ENCODE data around the gene ZBTB45. TPM values are rescaled to one million over a fixed set of nuclear protein-coding genes. Genes with fewer than 3 reads are reported as not detected.

ZBTB45 gene
- total RNA-seq, 4 donors from 2014 or later = 6.9 to 17.7 (median 8.5) TPM

DNA sequence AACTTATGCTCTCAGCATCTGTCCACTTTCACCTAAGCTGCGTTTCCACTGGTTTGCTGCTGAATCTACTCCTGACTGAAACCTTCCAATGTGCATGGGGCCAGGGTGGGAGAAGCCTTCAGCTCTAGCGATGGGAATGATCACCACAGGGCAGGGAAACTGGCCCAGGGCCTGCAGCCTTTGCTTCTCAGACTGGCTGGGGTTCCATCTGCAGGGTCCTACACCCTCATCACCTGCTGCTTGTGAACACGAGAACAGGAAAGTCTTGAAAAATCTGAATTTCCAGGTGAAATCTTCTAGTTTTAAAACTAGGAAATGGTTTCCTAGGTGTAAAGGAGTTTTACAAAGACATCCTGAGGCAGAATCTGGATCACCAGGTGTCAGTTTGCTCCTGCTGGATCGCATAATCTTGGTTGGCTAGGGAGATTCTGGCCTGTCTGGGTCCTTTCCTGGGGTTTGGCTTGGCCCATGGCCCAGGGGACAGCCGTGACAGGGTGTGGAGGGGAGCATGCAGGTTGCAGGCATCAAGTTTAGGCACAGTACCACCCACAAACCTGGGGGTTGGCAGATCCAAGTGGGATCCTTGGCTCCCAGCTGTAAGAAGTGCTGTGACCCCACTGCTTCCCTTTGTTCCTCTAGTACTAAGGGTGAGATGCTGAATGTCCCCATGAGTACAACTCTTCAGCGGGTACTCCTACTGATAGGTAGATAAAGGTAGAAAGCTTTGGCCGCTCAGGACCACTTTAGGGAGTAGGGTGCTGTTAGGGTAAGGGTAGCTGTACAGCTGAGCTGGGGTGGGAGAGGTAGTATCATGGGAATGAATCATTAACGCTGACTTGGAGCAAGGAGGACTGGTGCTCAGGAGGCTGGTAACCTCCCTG is 40.6 kb upstream of the ZBTB45 start:
- H3K9me3 ChIP-seq = no peaks in the 10 kb centered on the region
- intact Hi-C loops (cut with DNase I) = no loop called here
- H3K27me3 ChIP-seq = no peaks in the 10 kb centered on the region
- DNase-seq = no peak
- TF ChIP-seq, protein P1, sequence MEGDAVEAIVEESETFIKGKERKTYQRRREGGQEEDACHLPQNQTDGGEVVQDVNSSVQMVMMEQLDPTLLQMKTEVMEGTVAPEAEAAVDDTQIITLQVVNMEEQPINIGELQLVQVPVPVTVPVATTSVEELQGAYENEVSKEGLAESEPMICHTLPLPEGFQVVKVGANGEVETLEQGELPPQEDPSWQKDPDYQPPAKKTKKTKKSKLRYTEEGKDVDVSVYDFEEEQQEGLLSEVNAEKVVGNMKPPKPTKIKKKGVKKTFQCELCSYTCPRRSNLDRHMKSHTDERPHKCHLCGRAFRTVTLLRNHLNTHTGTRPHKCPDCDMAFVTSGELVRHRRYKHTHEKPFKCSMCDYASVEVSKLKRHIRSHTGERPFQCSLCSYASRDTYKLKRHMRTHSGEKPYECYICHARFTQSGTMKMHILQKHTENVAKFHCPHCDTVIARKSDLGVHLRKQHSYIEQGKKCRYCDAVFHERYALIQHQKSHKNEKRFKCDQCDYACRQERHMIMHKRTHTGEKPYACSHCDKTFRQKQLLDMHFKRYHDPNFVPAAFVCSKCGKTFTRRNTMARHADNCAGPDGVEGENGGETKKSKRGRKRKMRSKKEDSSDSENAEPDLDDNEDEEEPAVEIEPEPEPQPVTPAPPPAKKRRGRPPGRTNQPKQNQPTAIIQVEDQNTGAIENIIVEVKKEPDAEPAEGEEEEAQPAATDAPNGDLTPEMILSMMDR (IDR thresholded peaks at IDR 0.05) = no peak
- TF ChIP-seq POLR2A (IDR thresholded peaks at IDR 0.05) = no peak
- H3K36me3 ChIP-seq = peaks cover 14 to 16% of the 10 kb centered on the region in 2 donors
- H3K4me1 ChIP-seq = peaks cover 40 to 57% of the 10 kb centered on the region in 2 donors
- peak overlapping the region in 2 of 3 donors; percentile 81 to 90 for H3K4me3 ChIP-seq (replicated peaks in 1 of 3)
- H3K27ac ChIP-seq = peak overlapping the region; percentile 58 to 100 (median 98)
- 83 to 84% methylated on average over 8 of the region's 8 CpGs for WGBS, 2 donors

DNA sequence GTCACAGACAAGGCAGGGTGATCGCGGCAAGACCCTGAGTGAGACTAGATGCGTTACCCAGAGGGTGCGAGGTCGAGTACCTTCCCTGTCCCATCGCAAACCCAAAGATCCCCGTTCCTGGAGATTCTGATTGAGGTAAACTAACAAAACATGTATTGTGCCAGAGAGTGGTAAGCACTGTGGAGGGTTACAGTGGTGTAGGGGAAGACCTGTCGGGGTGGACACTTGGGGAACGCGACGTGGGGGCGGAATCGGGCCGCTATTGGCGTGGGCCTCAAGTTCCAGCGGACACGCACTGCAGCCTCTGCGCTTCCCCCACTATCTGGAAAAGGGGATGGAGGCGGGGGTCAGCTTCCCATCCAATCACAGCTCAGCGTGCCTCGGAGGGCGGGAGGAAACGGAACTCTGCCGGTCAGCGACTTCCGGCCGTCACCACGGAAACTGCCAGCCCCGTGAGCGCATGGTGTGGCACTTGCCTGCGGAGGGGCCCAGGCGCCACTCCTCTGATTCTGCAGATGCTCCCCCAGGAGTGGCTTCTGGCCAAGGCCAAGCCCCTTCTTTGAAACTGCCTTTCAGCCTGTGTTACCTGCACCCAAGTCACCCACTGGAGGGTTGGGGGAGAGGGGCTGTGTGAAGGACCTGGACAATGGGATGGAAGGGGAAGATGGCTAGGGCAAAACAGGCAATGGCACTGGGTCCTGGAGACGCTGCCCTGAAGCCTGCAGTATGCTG is 39.8 kb upstream of the ZBTB45 start:
- DNase-seq = peak; percentile 93 to 94
- Histone ChIP-seq H3K27ac (peak overlapping the region; percentile 98 to 100 (median 99)), H3K36me3 (peaks cover 14 to 16% of the 10 kb centered on the region in 2 donors), H3K27me3 (no peaks in the 10 kb centered on the region), H3K4me1 (peaks cover 42 to 58% of the 10 kb centered on the region in 2 donors), H3K9me3 (no peaks in the 10 kb centered on the region), H3K4me3 (replicated peaks in 1 of 3) (peak overlapping the region; percentile 75 to 90 (median 81))
- WGBS, 2 donors = 0 to 1% methylated on average over 17 to 24 of the region's 33 CpGs
- intact Hi-C loops (cut with DNase I) = no loop called here
- TF ChIP-seq, protein P1 (IDR thresholded peaks at IDR 0.05) = no peak
- peak in 1 of 2 donors; percentile 64 for TF ChIP-seq POLR2A (IDR thresholded peaks at IDR 0.05)

DNA sequence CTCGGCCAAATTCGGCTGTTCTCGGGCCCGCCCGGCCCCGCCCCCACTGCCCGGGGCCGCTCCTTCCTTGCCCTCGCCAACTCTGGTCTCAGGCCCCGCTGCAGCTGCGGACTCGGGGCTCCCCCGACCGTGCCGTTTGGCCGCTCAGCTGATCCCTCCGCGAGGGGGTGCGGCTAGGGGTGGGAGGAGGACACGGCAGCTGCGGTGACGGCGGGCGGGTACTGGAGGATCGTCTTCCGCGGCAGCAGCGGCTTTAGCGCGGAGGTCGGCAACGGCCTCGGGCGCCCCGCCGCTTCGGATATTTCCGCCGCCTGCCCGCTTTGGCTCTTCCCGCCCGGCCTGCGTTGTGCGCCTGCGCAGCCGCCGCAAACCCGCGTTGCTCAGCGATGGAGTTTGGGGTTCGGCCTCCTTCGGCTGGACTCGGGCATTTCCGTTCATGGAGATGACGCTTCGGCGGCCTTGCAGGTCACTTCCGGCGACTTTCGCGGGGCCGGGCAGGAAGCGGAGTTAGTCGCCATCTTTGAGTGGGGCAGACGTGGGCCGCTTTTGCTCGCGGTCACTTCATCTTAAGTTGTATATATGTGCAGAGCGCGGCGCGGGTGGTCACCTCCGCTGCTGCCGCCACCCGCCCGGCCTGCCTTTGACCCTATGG is 39.1 kb upstream of the ZBTB45 start:
- Histone ChIP-seq H3K9me3 (no peaks in the 10 kb centered on the region), H3K4me3 (replicated peaks in 1 of 3) (peak overlapping the region; percentile 75 to 90 (median 81)), H3K36me3 (peaks cover 14 to 16% of the 10 kb centered on the region in 2 donors), H3K27ac (peak overlapping the region; percentile 98 to 100 (median 99)), H3K27me3 (no peaks in the 10 kb centered on the region), H3K4me1 (peaks cover 48 to 64% of the 10 kb centered on the region in 2 donors)
- TF ChIP-seq, protein P1 (IDR thresholded peaks at IDR 0.05) = peak in 1 of 6 experiments; percentile 14
- TF ChIP-seq POLR2A (IDR thresholded peaks at IDR 0.05) = peak; percentile 56 to 83
- WGBS, 2 donors = 0% methylated on average over 7 to 8 of the region's 76 CpGs
- DNase-seq = peak; percentile 99
- intact Hi-C loops (cut with DNase I) = no loop called here

DNA sequence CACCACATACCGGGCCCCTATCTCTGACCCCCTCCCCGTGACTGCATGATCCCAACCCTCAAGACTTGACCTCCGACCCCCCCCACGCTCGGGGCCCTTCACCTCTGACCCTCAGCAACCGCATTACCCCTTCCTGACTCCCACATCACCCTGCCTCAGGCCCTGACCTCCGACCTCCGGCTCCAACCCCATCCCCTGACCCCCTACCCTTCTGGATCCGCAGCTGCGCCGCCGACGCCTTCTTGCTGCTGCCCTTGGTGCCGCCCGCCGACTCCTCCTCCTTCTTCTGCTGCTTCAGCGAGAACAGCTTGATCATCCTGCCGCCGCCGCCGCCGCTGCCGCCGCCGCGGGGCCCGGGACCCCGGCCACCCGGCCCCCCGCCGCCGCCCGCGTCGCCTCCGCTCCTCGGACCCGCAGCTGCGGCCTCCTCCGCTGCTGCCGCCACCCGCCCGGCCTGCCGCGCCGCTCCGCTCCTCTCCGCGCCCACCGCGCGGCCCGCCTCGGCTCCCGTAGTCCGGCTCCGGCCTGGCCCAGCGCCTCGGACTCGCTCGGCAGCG is 38.5 kb upstream of the ZBTB45 start, which contains the start of gene UBE2M:
Gene UBE2M (minus strand): TSS at position 546 of the 557 bp plus-strand sequence. CDS start 230 bp downstream, at position 316.
- Histone ChIP-seq H3K4me1 (peaks cover 47 to 64% of the 10 kb centered on the region in 2 donors), H3K27me3 (no peaks in the 10 kb centered on the region), H3K9me3 (no peaks in the 10 kb centered on the region), H3K27ac (peak within 1 kb of the TSS; percentile 98 to 100 (median 99)), H3K36me3 (peaks cover 14 to 16% of the 10 kb centered on the region in 2 donors), H3K4me3 (replicated peaks in 1 of 3) (peak within 1 kb of the TSS; percentile 81 to 90 (median 83))
- DNase-seq = peak; percentile 65 to 71
- 0 to 1% methylated on average over 17 of the region's 62 CpGs for WGBS, 2 donors
- TF ChIP-seq, protein P1 (IDR thresholded peaks at IDR 0.05) = no peak
- no peak for TF ChIP-seq POLR2A (IDR thresholded peaks at IDR 0.05)
- intact Hi-C loops (cut with DNase I) = no loop called here

Measured in thyroid gland (tissue), 4 donors.